Measurements from ENCODE around the gene PLAAT2. TPM values are rescaled to one million over a fixed set of nuclear protein-coding genes. Genes with fewer than 3 reads are reported as not detected.

The PLAAT2 gene
- total RNA-seq (2014; rRNA removed; shearing (Covaris generic); ENCODE audit: low replicate concordance), result not detected in 2 replicates

DNA sequence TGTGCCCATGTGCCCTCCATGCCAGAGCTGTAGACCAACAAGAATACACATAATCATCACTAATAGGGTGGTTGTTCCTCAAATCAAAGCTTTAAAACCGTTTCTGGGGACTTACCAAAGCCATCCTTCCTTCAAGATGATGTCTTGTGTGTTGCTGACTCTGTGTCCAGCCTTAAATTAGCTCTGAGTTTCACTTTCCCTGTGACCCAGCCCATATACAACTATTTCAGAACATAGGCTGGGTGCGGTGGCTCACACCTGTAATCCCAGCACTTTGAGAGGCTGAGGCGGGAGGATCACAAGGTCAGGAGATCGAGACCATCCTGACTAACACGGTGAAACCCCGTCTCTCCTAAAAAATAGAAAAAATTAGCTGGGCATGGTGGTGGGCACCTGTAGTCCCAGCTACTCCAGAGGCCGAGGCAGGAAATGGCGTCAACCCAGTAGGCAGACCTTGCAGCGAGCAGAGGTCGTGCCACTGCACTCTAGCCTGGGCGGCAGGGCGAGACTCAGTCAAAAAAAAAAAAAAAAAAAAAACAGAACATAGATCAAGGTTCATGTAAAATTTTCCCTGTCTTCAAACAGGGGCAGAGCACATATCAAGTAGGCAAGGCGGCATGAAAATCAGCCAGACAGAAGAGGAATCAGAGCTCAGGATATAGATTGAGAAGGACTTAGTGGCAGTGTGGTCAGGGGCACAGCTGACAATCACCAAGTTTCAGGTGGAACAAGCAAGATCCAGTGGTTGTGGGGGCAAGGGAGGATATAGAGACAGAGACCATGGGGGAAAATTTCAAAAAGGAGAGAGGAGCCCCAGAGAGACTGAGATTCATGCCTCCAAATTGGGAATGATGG, at the start of gene PLAAT2:
TSS of gene PLAAT2 (minus strand) at position 179 of the 855 bp plus-strand sequence. CDS start at position 124, 55 bp downstream.
- H3K27me3 ChIP-seq (ENCODE audit: low read length), result no peaks in the 10 kb centered on the region
- no peak for DNase-seq
- H3K79me2 ChIP-seq (ENCODE audit: low read length), result no peaks in the 10 kb centered on the region
- H3K9me3 ChIP-seq (ENCODE audit: low read length), result no peaks in the 10 kb centered on the region
- no peak within 1 kb of the TSS for H3K27ac ChIP-seq (ENCODE audit: low read length)
- H3K9me2 ChIP-seq (replicated peaks; ENCODE audit: insufficient read depth, low read length), result no peaks in the 10 kb centered on the region
- no peak within 1 kb of the TSS for H3K4me3 ChIP-seq (ENCODE audit: low read length)
- no peaks in the 10 kb centered on the region for H3K36me3 ChIP-seq (ENCODE audit: insufficient read depth, low read length)
- no peak within 1 kb of the TSS for H3K4me2 ChIP-seq (ENCODE audit: low read depth, low read length, poor library complexity, severe bottlenecking)
- H4K20me1 ChIP-seq (ENCODE audit: insufficient read depth, low read depth, low read length), result no peaks in the 10 kb centered on the region
- no peaks in the 10 kb centered on the region for H3K4me1 ChIP-seq (ENCODE audit: low read length)
- H3K9ac ChIP-seq (ENCODE audit: low read length), result no peak within 1 kb of the TSS
- no peak within 1 kb of the TSS for H2AFZ ChIP-seq (ENCODE audit: low read length)

DNA sequence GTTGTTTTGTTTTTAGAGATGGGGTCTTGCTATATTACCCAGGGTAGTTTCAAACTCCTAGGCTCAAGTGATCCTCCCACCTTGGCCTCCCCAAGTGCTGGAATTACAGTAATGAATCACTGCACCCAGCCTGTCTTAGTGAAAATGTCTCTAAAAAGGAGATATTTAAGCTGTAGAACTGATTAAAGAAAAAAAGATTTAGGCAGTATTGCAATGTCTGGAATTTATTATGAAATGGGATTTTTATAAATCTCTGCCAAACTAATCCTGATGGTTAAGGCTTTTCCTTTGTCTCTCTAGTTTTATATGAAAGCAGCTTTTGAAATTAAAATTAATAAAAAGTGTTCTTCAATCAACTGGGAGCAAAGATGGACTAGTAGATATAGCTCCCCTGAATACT, 49.0 kb upstream of the PLAAT2 start:
- H3K9ac ChIP-seq (ENCODE audit: low read length), result no peak overlapping the region
- H4K20me1 ChIP-seq (ENCODE audit: insufficient read depth, low read depth, low read length), result no peaks in the 10 kb centered on the region
- H3K4me3 ChIP-seq (ENCODE audit: low read length), result no peak overlapping the region
- H3K27ac ChIP-seq (ENCODE audit: low read length), result no peak overlapping the region
- no peaks in the 10 kb centered on the region for H3K36me3 ChIP-seq (ENCODE audit: insufficient read depth, low read length)
- peaks cover 5% of the 10 kb centered on the region; the same call in 1 of the 2 replicates for H3K4me1 ChIP-seq (ENCODE audit: low read length)
- no peak overlapping the region for H3K4me2 ChIP-seq (ENCODE audit: low read depth, low read length, poor library complexity, severe bottlenecking)
- no peaks in the 10 kb centered on the region for H3K79me2 ChIP-seq (ENCODE audit: low read length)
- H2AFZ ChIP-seq (ENCODE audit: low read length), result no peak overlapping the region
- no peaks in the 10 kb centered on the region for H3K9me2 ChIP-seq (replicated peaks; ENCODE audit: insufficient read depth, low read length)
- no peaks in the 10 kb centered on the region for H3K9me3 ChIP-seq (ENCODE audit: low read length)
- no peaks in the 10 kb centered on the region for H3K27me3 ChIP-seq (ENCODE audit: low read length)
- no peak for DNase-seq

DNA sequence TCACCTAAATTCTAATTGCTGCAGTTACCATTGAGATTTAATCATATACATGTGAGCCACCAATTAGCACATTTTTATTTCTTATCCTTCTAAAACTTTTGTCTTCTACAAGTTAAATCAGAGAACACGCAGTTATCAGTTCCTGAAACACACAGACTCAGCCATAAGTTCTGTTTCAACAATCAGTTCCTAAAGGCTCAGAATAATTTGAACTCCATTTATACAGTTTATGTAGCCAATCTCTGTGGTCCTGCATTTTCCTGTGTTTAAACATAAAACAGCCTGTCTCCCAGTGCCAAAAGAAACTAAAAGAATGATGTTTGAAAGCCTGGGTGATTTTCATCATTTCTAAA, 48.2 kb upstream of the PLAAT2 start:
- DNase-seq, result no peak
- Histone ChIP-seq H3K27me3 (ENCODE audit: low read length) (no peaks in the 10 kb centered on the region), H3K4me3 (ENCODE audit: low read length) (no peak overlapping the region), H3K27ac (ENCODE audit: low read length) (no peak overlapping the region), H3K79me2 (ENCODE audit: low read length) (no peaks in the 10 kb centered on the region), H3K4me2 (ENCODE audit: low read depth, low read length, poor library complexity, severe bottlenecking) (no peak overlapping the region), H3K9me2 (replicated peaks; ENCODE audit: insufficient read depth, low read length) (no peaks in the 10 kb centered on the region), H2AFZ (ENCODE audit: low read length) (no peak overlapping the region), H3K9me3 (ENCODE audit: low read length) (no peaks in the 10 kb centered on the region), H3K9ac (ENCODE audit: low read length) (no peak overlapping the region), H3K36me3 (ENCODE audit: insufficient read depth, low read length) (no peaks in the 10 kb centered on the region), H4K20me1 (ENCODE audit: insufficient read depth, low read depth, low read length) (no peaks in the 10 kb centered on the region), H3K4me1 (ENCODE audit: low read length) (peaks cover 5% of the 10 kb centered on the region; the same call in 1 of the 2 replicates)

DNA sequence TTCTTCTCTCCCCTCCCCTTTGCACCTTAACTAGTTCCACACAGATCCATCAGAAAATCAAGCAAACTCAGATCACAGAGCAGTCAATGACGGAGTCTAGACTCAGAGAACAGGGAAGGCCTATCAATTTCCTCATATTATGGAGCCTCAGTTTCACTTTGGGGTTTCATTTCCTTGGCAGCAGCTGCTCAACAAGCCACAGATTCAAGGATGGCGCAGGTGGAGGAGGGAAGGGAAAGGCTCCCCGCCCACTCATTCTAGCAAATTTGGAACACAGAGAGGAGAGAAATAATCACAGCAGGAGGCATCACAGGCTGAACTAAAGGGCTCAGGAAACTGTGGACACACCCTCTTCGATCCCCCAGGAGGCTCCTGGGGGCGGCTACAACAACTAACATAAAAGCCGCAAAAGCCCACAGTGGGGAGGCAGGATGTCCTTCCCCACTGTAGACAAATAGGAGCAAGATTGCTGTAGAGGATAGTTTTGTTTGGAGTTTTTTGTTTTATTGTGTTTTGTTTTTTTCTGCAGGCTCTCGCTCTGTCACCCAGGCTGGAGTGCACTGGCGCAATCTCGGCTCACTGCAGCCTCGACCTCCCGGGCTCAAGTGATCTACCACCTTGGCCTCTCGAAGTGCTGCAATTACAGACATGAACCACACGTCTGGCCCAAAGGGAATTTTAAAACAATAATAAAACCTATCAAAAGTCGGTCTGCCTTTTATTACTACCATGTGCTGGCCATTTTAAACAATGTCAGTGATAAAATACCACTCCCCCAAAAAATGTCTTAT, 47.6 kb upstream of the PLAAT2 start:
- Histone ChIP-seq H3K4me2 (ENCODE audit: low read depth, low read length, poor library complexity, severe bottlenecking) (no peak overlapping the region), H3K4me1 (ENCODE audit: low read length) (peaks cover 5% of the 10 kb centered on the region; the same call in 1 of the 2 replicates), H3K27ac (ENCODE audit: low read length) (no peak overlapping the region), H4K20me1 (ENCODE audit: insufficient read depth, low read depth, low read length) (no peaks in the 10 kb centered on the region), H3K27me3 (ENCODE audit: low read length) (no peaks in the 10 kb centered on the region), H3K9me2 (replicated peaks; ENCODE audit: insufficient read depth, low read length) (no peaks in the 10 kb centered on the region), H3K9me3 (ENCODE audit: low read length) (no peaks in the 10 kb centered on the region), H3K9ac (ENCODE audit: low read length) (no peak overlapping the region), H3K36me3 (ENCODE audit: insufficient read depth, low read length) (no peaks in the 10 kb centered on the region), H2AFZ (ENCODE audit: low read length) (no peak overlapping the region), H3K79me2 (ENCODE audit: low read length) (no peaks in the 10 kb centered on the region), H3K4me3 (ENCODE audit: low read length) (no peak overlapping the region)
- DNase-seq, result no peak

DNA sequence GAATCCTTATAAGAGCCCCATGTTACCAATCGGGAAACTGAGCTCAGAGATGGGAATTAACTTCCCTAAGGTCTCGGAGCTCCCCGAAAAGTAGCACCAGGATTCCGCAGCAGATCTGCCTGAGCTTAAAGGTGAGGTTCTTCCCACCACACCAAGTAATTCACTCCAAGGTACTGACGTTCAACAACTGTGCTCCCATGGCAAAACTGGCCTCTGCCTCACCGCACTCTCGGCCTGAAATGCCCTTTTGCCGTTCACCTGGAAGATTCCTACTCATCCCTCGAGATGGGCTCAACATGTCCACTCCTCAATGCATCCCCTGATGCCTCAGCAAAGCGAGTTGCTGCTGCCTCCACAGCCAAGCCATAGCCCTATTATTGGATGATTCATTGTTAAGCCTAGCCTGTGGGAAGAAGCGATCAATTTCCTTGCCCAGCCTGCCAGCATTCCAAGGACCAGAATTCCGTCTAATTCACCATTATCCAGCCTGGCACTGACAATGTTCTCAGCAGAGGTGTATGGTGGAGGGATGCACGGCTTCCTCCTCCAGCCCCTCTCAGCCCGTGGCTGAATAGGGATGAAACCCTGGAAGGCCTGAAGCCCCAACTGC, 46.9 kb upstream of the PLAAT2 start:
- H3K4me2 ChIP-seq (ENCODE audit: low read depth, low read length, poor library complexity, severe bottlenecking), result no peak overlapping the region
- H3K27ac ChIP-seq (ENCODE audit: low read length), result no peak overlapping the region
- H3K4me3 ChIP-seq (ENCODE audit: low read length), result no peak overlapping the region
- H3K79me2 ChIP-seq (ENCODE audit: low read length), result no peaks in the 10 kb centered on the region
- no peaks in the 10 kb centered on the region for H3K27me3 ChIP-seq (ENCODE audit: low read length)
- DNase-seq, result no peak
- no peaks in the 10 kb centered on the region for H3K9me2 ChIP-seq (replicated peaks; ENCODE audit: insufficient read depth, low read length)
- no peak overlapping the region for H2AFZ ChIP-seq (ENCODE audit: low read length)
- no peaks in the 10 kb centered on the region for H3K9me3 ChIP-seq (ENCODE audit: low read length)
- H3K9ac ChIP-seq (ENCODE audit: low read length), result no peak overlapping the region
- H3K36me3 ChIP-seq (ENCODE audit: insufficient read depth, low read length), result no peaks in the 10 kb centered on the region
- H3K4me1 ChIP-seq (ENCODE audit: low read length), result peaks cover 5% of the 10 kb centered on the region; the same call in 1 of the 2 replicates
- no peaks in the 10 kb centered on the region for H4K20me1 ChIP-seq (ENCODE audit: insufficient read depth, low read depth, low read length)

DNA sequence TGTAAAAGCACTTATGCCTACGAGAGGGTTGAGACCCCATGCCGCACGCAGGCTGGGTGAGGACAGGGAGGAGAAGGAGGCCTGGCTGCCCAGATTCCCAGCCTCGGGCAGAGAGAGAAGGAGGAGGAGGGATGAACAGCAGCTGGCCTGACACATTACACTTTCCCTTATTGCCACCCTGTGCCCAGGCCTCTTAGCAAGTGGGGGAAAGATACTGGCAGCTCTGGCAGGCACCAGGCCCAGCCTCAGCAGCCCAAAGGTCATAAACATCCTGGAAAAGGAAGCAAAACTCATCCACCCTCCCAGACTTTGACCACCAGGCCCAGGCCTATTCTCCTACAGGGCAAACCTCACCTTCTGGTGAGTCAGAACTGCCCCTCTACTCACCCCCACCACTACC, 46.4 kb upstream of the PLAAT2 start:
- Histone ChIP-seq H3K9me3 (ENCODE audit: low read length) (no peaks in the 10 kb centered on the region), H4K20me1 (ENCODE audit: insufficient read depth, low read depth, low read length) (no peaks in the 10 kb centered on the region), H3K9me2 (replicated peaks; ENCODE audit: insufficient read depth, low read length) (no peaks in the 10 kb centered on the region), H3K27me3 (ENCODE audit: low read length) (no peaks in the 10 kb centered on the region), H3K4me3 (ENCODE audit: low read length) (no peak overlapping the region), H3K79me2 (ENCODE audit: low read length) (no peaks in the 10 kb centered on the region), H3K27ac (ENCODE audit: low read length) (no peak overlapping the region), H3K4me2 (ENCODE audit: low read depth, low read length, poor library complexity, severe bottlenecking) (no peak overlapping the region), H3K36me3 (ENCODE audit: insufficient read depth, low read length) (no peaks in the 10 kb centered on the region), H3K9ac (ENCODE audit: low read length) (no peak overlapping the region), H2AFZ (ENCODE audit: low read length) (no peak overlapping the region), H3K4me1 (ENCODE audit: low read length) (peaks cover 5% of the 10 kb centered on the region; the same call in 1 of the 2 replicates)
- no peak for DNase-seq

DNA sequence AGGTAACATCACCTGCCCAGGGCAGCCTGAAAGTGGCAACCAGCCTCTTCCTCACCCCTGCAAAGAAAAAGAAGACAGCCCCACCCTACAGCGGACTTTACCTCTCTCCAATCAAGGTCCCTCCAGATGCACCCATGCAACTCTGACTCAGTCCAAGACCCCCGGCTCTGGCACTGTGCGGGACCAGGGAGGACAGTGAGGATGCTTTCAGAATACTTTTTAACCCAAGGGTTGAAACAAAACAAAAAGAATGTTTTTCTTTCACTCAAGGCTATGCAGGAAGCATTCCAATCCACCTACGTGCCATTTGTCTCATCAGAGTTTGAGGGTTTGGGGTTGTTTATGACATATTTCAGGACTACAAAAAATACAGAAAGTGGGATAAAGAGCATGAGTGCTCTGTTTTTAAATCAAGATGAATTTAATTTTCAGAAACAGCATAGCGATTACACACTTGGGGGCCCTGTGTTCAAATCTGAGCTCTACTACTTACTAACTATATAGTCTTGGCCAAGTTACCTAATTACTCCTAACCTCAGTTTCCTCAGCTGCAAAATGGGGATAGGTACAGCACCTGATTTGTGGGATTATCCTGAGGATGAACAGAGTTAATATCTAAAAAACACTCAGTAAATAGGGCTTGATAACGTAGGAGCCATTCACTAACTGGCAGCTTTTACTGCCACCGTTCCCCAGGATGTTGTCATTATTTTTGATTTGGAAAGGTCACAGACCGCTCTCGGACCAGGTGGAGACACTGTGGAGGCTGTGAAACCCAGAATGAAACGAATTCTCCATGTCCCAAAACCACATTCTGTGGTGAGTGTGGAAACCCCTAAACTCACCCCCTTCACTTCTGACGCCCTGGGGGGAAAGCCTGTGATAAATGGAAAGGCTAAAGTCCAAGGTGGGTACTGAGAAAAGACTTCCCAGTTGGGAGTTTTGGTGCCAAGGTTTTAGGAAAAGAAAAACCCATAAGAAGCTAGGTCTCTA, 45.5 kb upstream of the PLAAT2 start:
- H3K27ac ChIP-seq (ENCODE audit: low read length), result no peak overlapping the region
- no peak for DNase-seq
- no peak overlapping the region for H3K4me2 ChIP-seq (ENCODE audit: low read depth, low read length, poor library complexity, severe bottlenecking)

More for the DNA sequence above, 45.5 kb upstream of the PLAAT2 start:
- no peaks in the 10 kb centered on the region for H3K9me3 ChIP-seq (ENCODE audit: low read length)
- H3K27me3 ChIP-seq (ENCODE audit: low read length), result no peaks in the 10 kb centered on the region
- H2AFZ ChIP-seq (ENCODE audit: low read length), result no peak overlapping the region
- H3K4me3 ChIP-seq (ENCODE audit: low read length), result no peak overlapping the region
- H3K79me2 ChIP-seq (ENCODE audit: low read length), result no peaks in the 10 kb centered on the region
- no peaks in the 10 kb centered on the region for H4K20me1 ChIP-seq (ENCODE audit: insufficient read depth, low read depth, low read length)
- H3K36me3 ChIP-seq (ENCODE audit: insufficient read depth, low read length), result no peaks in the 10 kb centered on the region
- no peak overlapping the region for H3K9ac ChIP-seq (ENCODE audit: low read length)
- H3K4me1 ChIP-seq (ENCODE audit: low read length), result no peaks in the 10 kb centered on the region
- no peaks in the 10 kb centered on the region for H3K9me2 ChIP-seq (replicated peaks; ENCODE audit: insufficient read depth, low read length)
